MV-4-11 (cell line): Measurements from ENCODE around the gene MCF2L2.

Source experiments
- DNase-seq: peaks from one replicate; lab custom pipeline; 2025; lab: John Stamatoyannopoulos, UW

Gene MCF2L2

GRCh38 chr3:183163563-183163962 lies 264.9 kb downstream of the MCF2L2 start:
- no peak for DNase-seq

GRCh38 chr3:183161552-183162336 lies 266.7 kb downstream of the MCF2L2 start:
- peak; percentile 16 for DNase-seq

- DNase-seq = no peak
These were observed 267.8 kb downstream of the MCF2L2 start for GRCh38 chr3:183160616-183161015.

GRCh38 chr3:183159333-183159732 lies 269.1 kb downstream of the MCF2L2 start:
- no peak for DNase-seq

- peak; percentile 75 for DNase-seq
These were observed 269.8 kb downstream of the MCF2L2 start for GRCh38 chr3:183158551-183159006.

GRCh38 chr3:183158113-183158512 lies 270.3 kb downstream of the MCF2L2 start:
- DNase-seq = no peak

- DNase-seq = no peak
These were observed 272.2 kb downstream of the MCF2L2 start for GRCh38 chr3:183156266-183156665.

- DNase-seq = no peak
These were observed 272.9 kb downstream of the MCF2L2 start for GRCh38 chr3:183155499-183155898.

- DNase-seq = no peak
These were observed 275.0 kb downstream of the MCF2L2 start for GRCh38 chr3:183153210-183153950.

GRCh38 chr3:183151821-183152351 lies 276.5 kb downstream of the MCF2L2 start:
- peak; percentile 71 for DNase-seq

GRCh38 chr3:183151086-183151485 lies 277.3 kb downstream of the MCF2L2 start:
- DNase-seq = no peak

GRCh38 chr3:183149915-183150750 lies 278.3 kb downstream of the MCF2L2 start:
- DNase-seq = peak; percentile 19

GRCh38 chr3:183148056-183148455 lies 280.4 kb downstream of the MCF2L2 start:
- no peak for DNase-seq

- DNase-seq = no peak
These were observed 284.1 kb downstream of the MCF2L2 start for GRCh38 chr3:183144363-183144762.

- DNase-seq = no peak
These were observed 286.2 kb downstream of the MCF2L2 start for GRCh38 chr3:183142199-183142598.

GRCh38 chr3:183134844-183135243 lies 293.6 kb downstream of the MCF2L2 start:
- no peak for DNase-seq

GRCh38 chr3:183132409-183132808 lies 296.0 kb downstream of the MCF2L2 start:
- DNase-seq = no peak

GRCh38 chr3:183131735-183132134 lies 296.7 kb downstream of the MCF2L2 start:
- DNase-seq = no peak

GRCh38 chr3:183131186-183131725 lies 297.2 kb downstream of the MCF2L2 start:
- no peak for DNase-seq

- no peak for DNase-seq
These were observed 299.2 kb downstream of the MCF2L2 start for GRCh38 chr3:183129243-183129642.

GRCh38 chr3:183128709-183129108 lies 299.7 kb downstream of the MCF2L2 start:
- no peak for DNase-seq
